Small intestine (tissue), 7 donors: Measurements from ENCODE around the gene SURF2. TPM values are rescaled to one million over a fixed set of nuclear protein-coding genes. Genes with fewer than 3 reads are reported as not detected.

ENCODE experiments used
- DNase-seq, 2 donors: peaks; one replicate each; pipeline versions ENCODE4 v3.0.0 to v3.0.0-alpha.2; 2013
- FAIRE-seq: peaks from 2 replicates; lab custom pipeline; 2012; peaks lifted over from hg19 to GRCh38; lab: Jason Lieb, UNC
- H3K27ac ChIP-seq, 3 donors: one replicate each; pipeline ENCODE4 v1.5.1; 2013; ENCODE audit warnings: low read length in 2 of 3, mild to moderate bottlenecking in 2 of 3, control low read depth in 1 of 3, inconsistent platforms in 1 of 3, low read depth in 1 of 3, moderate library complexity in 1 of 3
- H3K27me3 ChIP-seq, 3 donors: one replicate each; pipeline ENCODE4 v1.6.1; 2013; ENCODE audit warnings: low read length in 3 of 3, inconsistent platforms in 1 of 3; ENCODE audit not compliant: control insufficient read depth in 3 of 3, insufficient read depth in 3 of 3
- H3K36me3 ChIP-seq, 3 donors: one replicate each; pipeline ENCODE4 v1.6.1; 2013; ENCODE audit warnings: low read length in 3 of 3, inconsistent platforms in 1 of 3, low read depth in 1 of 3, mild to moderate bottlenecking in 1 of 3, moderate library complexity in 1 of 3; ENCODE audit not compliant: control insufficient read depth in 3 of 3, insufficient read depth in 2 of 3
- H3K4me1 ChIP-seq, 3 donors: one replicate each; pipeline ENCODE4 v1.6.1; 2013; ENCODE audit warnings: low read length in 2 of 3, inconsistent platforms in 1 of 3, low read depth in 1 of 3, mild to moderate bottlenecking in 1 of 3, moderate library complexity in 1 of 3; ENCODE audit not compliant: control insufficient read depth in 3 of 3, insufficient read depth in 2 of 3
- H3K4me3 ChIP-seq, 3 donors: one replicate each; pipeline ENCODE4 v1.5.1; 2013; ENCODE audit warnings: low read length in 3 of 3, control low read depth in 1 of 3, inconsistent platforms in 1 of 3, low read depth in 1 of 3, mild to moderate bottlenecking in 1 of 3, moderate library complexity in 1 of 3
- H3K9me3 ChIP-seq, 2 donors: one replicate each; pipeline ENCODE4 v1.6.1; 2013; ENCODE audit warnings: low read depth in 1 of 2, low read length in 1 of 2; ENCODE audit not compliant: control insufficient read depth in 2 of 2, insufficient read depth in 1 of 2
- whole genome bisulfite sequencing, 3 donors: extraction: QIAGEN DNeasy Blood & Tissue Kit; methylation state at CpG; one replicate each; pipeline ENCODE4 v1.1.7; 2013; 5-methylcytosine and 5-hydroxymethylcytosine counted together
- polyA plus RNA-seq, 4 donors: library from polyadenylated mRNA; stranded (reverse) in 3 of 4; unstranded in 1 of 4; fragments of 200-250 nt in 3 of 4; fragments of 120-200 nt in 1 of 4; gene quantifications; one replicate each; pipeline versions ENCODE4 v1.2.1 to v1.2.3, GENCODE V29; 2013
- donor health status: healthy with polysubstance abuse.
- donor health status: control.
- donor health status: control.
- donor health status: Bipolar disorder and iron deficiency.
- donor health status: healthy.

Gene SURF2
- polyA plus RNA-seq, 4 donors: 15.3 to 66.0 (median 42.6) TPM

GRCh38 chr9:133394687-133395271 is 38.4 kb downstream of the SURF2 start:
- peaks cover 0 to 19% (median 0%) of the 10 kb centered on the region in 3 donors for H3K4me1 ChIP-seq
- WGBS, 3 donors: 16 to 28% (median 16%) methylated on average over 8 of the region's 8 CpGs
- no peak overlapping the region for H3K27ac ChIP-seq
- no peak for FAIRE-seq
- H3K36me3 ChIP-seq: peaks cover 0 to under 1% (median 0%) of the 10 kb centered on the region in 3 donors
- no peak overlapping the region for H3K4me3 ChIP-seq
- DNase-seq: no peak
- peaks cover 0 to 2% of the 10 kb centered on the region in 2 donors for H3K9me3 ChIP-seq
- H3K27me3 ChIP-seq: peaks cover 0 to 6% (median 0%) of the 10 kb centered on the region in 3 donors

GRCh38 chr9:133396952-133397351 is 40.6 kb downstream of the SURF2 start:
- FAIRE-seq (no peak), DNase-seq (peak in 1 of 2 donors; percentile 28)
- Histone ChIP-seq H3K9me3 (peaks cover 0 to 2% of the 10 kb centered on the region in 2 donors), H3K27me3 (peaks cover 0 to 6% (median 0%) of the 10 kb centered on the region in 3 donors), H3K4me1 (peaks cover 0 to 12% (median 0%) of the 10 kb centered on the region in 3 donors), H3K27ac (no peak overlapping the region), H3K36me3 (peaks cover 0 to 14% (median 0%) of the 10 kb centered on the region in 3 donors), H3K4me3 (no peak overlapping the region)
- WGBS, 3 donors: 23 to 29% (median 27%) methylated on average over 14 of the region's 14 CpGs

- peaks cover 0 to 6% (median 0%) of the 10 kb centered on the region in 3 donors for H3K27me3 ChIP-seq
- H3K36me3 ChIP-seq: peaks cover 0 to 18% (median 0%) of the 10 kb centered on the region in 3 donors
- 68 to 78% (median 69%) methylated on average over 6 of the region's 6 CpGs for WGBS, 3 donors
- DNase-seq (no peak), FAIRE-seq (no peak)
- H3K9me3 ChIP-seq: no peaks in the 10 kb centered on the region
- H3K4me1 ChIP-seq: peaks cover 0 to 12% (median 0%) of the 10 kb centered on the region in 3 donors
- no peak overlapping the region for H3K27ac ChIP-seq
- no peak overlapping the region for H3K4me3 ChIP-seq
Measured at GRCh38 chr9:133397370-133397769, 41.0 kb downstream of the SURF2 start.

GRCh38 chr9:133397895-133398294 is 41.5 kb downstream of the SURF2 start:
- Histone ChIP-seq H3K27me3 (peaks cover 0 to 6% (median 0%) of the 10 kb centered on the region in 3 donors), H3K36me3 (peaks cover 0 to 23% (median 0%) of the 10 kb centered on the region in 3 donors), H3K4me3 (no peak overlapping the region), H3K27ac (no peak overlapping the region), H3K4me1 (peaks cover 0 to 12% (median 0%) of the 10 kb centered on the region in 3 donors), H3K9me3 (no peaks in the 10 kb centered on the region)
- WGBS, 3 donors: 34 to 66% (median 54%) methylated on average over 9 of the region's 9 CpGs
- FAIRE-seq (no peak), DNase-seq (no peak)

DNA sequence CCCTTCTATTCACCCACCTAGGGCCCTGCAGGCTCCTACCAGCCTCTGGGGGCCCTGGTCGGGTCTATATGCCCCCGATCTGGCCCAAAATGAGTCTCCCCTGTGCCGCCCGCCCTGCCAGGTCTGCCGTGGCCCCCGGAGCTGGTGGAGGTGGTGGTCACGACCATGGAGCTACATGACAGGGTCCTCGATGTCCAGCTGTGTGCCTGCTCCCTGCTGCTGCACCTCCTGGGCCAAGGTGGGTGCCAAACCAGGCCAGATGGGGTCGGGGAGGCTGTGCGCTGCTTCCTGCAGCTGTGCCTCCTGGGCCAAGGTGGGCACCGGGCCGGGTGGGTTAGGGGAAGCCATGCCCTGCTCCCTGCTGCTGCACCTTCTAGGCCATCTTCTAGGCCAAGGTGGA is 43.9 kb downstream of the SURF2 start:
- peaks cover 0 to 6% (median 0%) of the 10 kb centered on the region in 3 donors for H3K27me3 ChIP-seq
- FAIRE-seq: no peak
- H3K4me1 ChIP-seq: peaks cover 0 to under 1% (median 0%) of the 10 kb centered on the region in 3 donors
- no peak for DNase-seq
- H3K4me3 ChIP-seq: no peak overlapping the region
- no peaks in the 10 kb centered on the region for H3K9me3 ChIP-seq
- 87 to 89% (median 88%) methylated on average over 12 of the region's 12 CpGs for WGBS, 3 donors
- H3K36me3 ChIP-seq: peaks cover 0 to 44% (median 0%) of the 10 kb centered on the region in 3 donors
- H3K27ac ChIP-seq: no peak overlapping the region

DNA sequence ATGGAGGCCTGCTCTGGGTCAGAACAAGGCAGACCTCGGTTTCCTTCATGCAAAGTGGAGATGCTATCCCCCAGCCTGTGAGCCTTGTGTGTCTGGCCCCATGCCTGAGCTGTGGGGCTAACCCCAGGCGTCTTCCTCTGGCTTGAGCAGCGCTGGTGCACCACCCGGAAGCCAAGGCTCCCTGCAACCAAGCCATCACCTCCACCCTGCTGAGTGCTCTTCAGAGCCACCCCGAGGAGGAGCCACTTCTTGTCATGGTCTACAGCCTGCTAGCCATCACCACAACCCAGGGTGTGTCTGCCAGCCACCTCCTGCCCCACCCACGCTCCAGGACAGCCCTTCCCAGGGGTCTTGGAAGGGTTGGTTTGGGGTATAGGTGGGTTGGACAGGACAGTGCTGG is 45.2 kb downstream of the SURF2 start:
- H3K4me1 ChIP-seq: no peaks in the 10 kb centered on the region
- no peaks in the 10 kb centered on the region for H3K9me3 ChIP-seq
- H3K36me3 ChIP-seq: peaks cover 1 to 57% (median 2%) of the 10 kb centered on the region in 3 donors
- WGBS, 3 donors: 78 to 86% (median 80%) methylated on average over 6 of the region's 6 CpGs
- FAIRE-seq (no peak), DNase-seq (no peak)
- H3K27me3 ChIP-seq: peaks cover 0 to 3% (median 0%) of the 10 kb centered on the region in 3 donors
- H3K27ac ChIP-seq: no peak overlapping the region
- no peak overlapping the region for H3K4me3 ChIP-seq

DNA sequence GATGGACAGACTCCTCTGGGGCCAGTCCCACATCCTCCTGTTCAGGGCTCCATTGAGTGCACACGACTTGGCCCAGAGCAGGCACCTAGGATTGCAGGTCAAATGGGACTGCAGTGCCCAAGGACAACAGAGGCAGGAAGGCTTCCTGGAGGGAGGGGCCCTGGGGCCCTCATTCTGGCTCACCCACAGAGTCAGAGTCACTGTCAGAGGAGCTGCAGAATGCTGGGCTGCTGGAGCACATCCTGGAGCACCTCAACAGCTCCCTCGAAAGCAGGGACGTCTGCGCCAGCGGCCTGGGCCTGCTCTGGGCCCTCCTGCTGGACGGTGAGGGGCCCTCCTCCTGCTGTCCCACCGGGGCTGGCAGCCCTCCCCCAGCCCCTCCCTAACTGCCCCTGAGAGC is 46.3 kb downstream of the SURF2 start:
- Histone ChIP-seq H3K9me3 (no peaks in the 10 kb centered on the region), H3K27ac (no peak overlapping the region), H3K27me3 (peaks cover 0 to 2% (median 0%) of the 10 kb centered on the region in 3 donors), H3K36me3 (peaks cover 2 to 68% (median 3%) of the 10 kb centered on the region in 3 donors), H3K4me3 (no peak overlapping the region), H3K4me1 (no peaks in the 10 kb centered on the region)
- WGBS, 3 donors: 70 to 73% (median 70%) methylated on average over 7 of the region's 7 CpGs
- FAIRE-seq (no peak), DNase-seq (no peak)

- Histone ChIP-seq H3K4me1 (no peaks in the 10 kb centered on the region), H3K4me3 (no peak overlapping the region), H3K27me3 (no peaks in the 10 kb centered on the region), H3K9me3 (no peaks in the 10 kb centered on the region), H3K27ac (no peak overlapping the region), H3K36me3 (peaks cover 5 to 75% (median 6%) of the 10 kb centered on the region in 3 donors)
- 68 to 79% (median 72%) methylated on average over 16 of the region's 16 CpGs for WGBS, 3 donors
- no peak for FAIRE-seq
- peak; percentile 44 to 83 for DNase-seq
Measured at GRCh38 chr9:133403766-133404453, 47.6 kb downstream of the SURF2 start.
